Endothelial cell of umbilical vein (primary cell): ENCODE results near the gene SERPINE1. TPM values are rescaled to one million over a fixed set of nuclear protein-coding genes. Genes with fewer than 3 reads are reported as not detected.

Source experiments
- BruUV-seq: library from RNA; stranded (reverse); fragments of 400-500 nt; replicated peaks from 2 replicates; lab custom pipeline; 2021; lab: Mats Ljungman, UMichigan
- CTCF ChIA-PET: fragments of 300-600, 350-600 bp; sonication (Branson Sonifier 250); formaldehyde crosslinking; loops from one replicate; lab custom pipeline; 2021; ENCODE audit warnings: antibody characterized with exemption, inconsistent platforms; lab: Charles Lee
- POLR2A ChIA-PET: fragments of 300-600, 350-600 bp; sonication (Branson Sonifier 250); formaldehyde crosslinking; loops from one replicate; lab custom pipeline; 2021; ENCODE audit warnings: antibody characterized with exemption, inconsistent platforms; lab: Charles Lee
- DNase-seq: peaks from one replicate; pipeline ENCODE4 v3.0.0-alpha.2; 2011; ENCODE audit warnings: low read depth, low spot score
- FAIRE-seq: peaks from 2 replicates; lab custom pipeline; 2011; peaks lifted over from hg19 to GRCh38; lab: Jason Lieb, UNC
- H2AFZ ChIP-seq: 2 replicates; pipeline ENCODE4 v1.6.0; 2012; ENCODE audit warnings: low read depth, low read length, control low read depth, inconsistent platforms
- H3K27ac ChIP-seq: 2 replicates; pipeline ENCODE4 v1.5.1; 2011; ENCODE audit warnings: low read depth, mild to moderate bottlenecking, control low read depth, low read length, moderate library complexity; ENCODE audit not compliant: insufficient read depth
- H3K27me3 ChIP-seq, 2 experiments: 2 replicates each; pipeline versions ENCODE4 v1.6.0 to v1.6.1; 2011; ENCODE audit warnings: low read length in 2 of 2, mixed read lengths in 1 of 2; ENCODE audit not compliant: control insufficient read depth in 2 of 2, insufficient read depth in 2 of 2
- H3K36me3 ChIP-seq, 2 experiments: 2 replicates in 1 of 2; 3 replicates in 1 of 2; pipeline ENCODE4 v1.5.1; 2011; ENCODE audit warnings: low read length in 2 of 2, mild to moderate bottlenecking in 1 of 2, moderate library complexity in 1 of 2; ENCODE audit not compliant: control insufficient read depth in 2 of 2, insufficient read depth in 2 of 2; ENCODE audit errors: extremely low read depth in 1 of 2
- H3K4me1 ChIP-seq: 3 replicates; pipeline ENCODE4 v1.5.1; 2011; ENCODE audit warnings: mild to moderate bottlenecking, low read length; ENCODE audit not compliant: control insufficient read depth, insufficient read depth; ENCODE audit errors: extremely low read depth
- H3K4me2 ChIP-seq: 2 replicates; pipeline ENCODE4 v1.6.1; 2011; ENCODE audit warnings: low read length, control low read depth, mixed read lengths; ENCODE audit not compliant: insufficient read depth
- H3K4me3 ChIP-seq, 3 experiments: fragments of 200-600 bp in 1 of 3; sonication (generic), shearing (Covaris generic) in 1 of 3; replicated peaks in 1 of 3; 2 replicates each; pipeline ENCODE4 v1.5.1; 2011 to 2016; ENCODE audit warnings: control low read depth in 3 of 3, low read length in 3 of 3, mild to moderate bottlenecking in 2 of 3, inconsistent platforms in 1 of 3, low read depth in 1 of 3, moderate library complexity in 1 of 3; ENCODE audit not compliant: insufficient read depth in 1 of 3
- H3K79me2 ChIP-seq: 2 replicates; pipeline ENCODE4 v1.6.0; 2012; ENCODE audit warnings: low read length, inconsistent platforms; ENCODE audit not compliant: control insufficient read depth, insufficient read depth
- H3K9ac ChIP-seq: replicated peaks from 2 replicates; pipeline ENCODE3; 2011; ENCODE audit warnings: low read length, control low read depth; ENCODE audit not compliant: insufficient read depth; ENCODE audit errors: extremely low read depth
- H3K9me1 ChIP-seq: replicated peaks from 3 replicates; pipeline ENCODE4 v1.6.0; 2011; ENCODE audit warnings: mild to moderate bottlenecking, low read length; ENCODE audit not compliant: control insufficient read depth, insufficient read depth; ENCODE audit errors: extremely low read depth
- H3K9me3 ChIP-seq: replicated peaks from 2 replicates; pipeline ENCODE4 v1.5.1; 2012; ENCODE audit warnings: low read length, inconsistent platforms; ENCODE audit not compliant: control insufficient read depth, insufficient read depth
- H4K20me1 ChIP-seq: replicated peaks from 2 replicates; pipeline ENCODE3; 2011; ENCODE audit warnings: mild to moderate bottlenecking, low read length; ENCODE audit not compliant: control insufficient read depth, insufficient read depth; ENCODE audit errors: extremely low read depth
- EZH2 ChIP-seq: IDR thresholded peaks from 2 replicates; pipeline ENCODE4 v1.6.1; 2012; ENCODE audit warnings: borderline replicate concordance, low read depth, mild to moderate bottlenecking, moderate library complexity, low read length, inconsistent platforms; ENCODE audit not compliant: severe bottlenecking
- FOS ChIP-seq: IDR thresholded peaks from 2 replicates; pipeline ENCODE4 v1.6.1; 2011; ENCODE audit warnings: mild to moderate bottlenecking, low read length, moderate library complexity, borderline replicate concordance; ENCODE audit not compliant: insufficient read depth
- GATA2 ChIP-seq: IDR thresholded peaks from 2 replicates; pipeline ENCODE4 v1.7.0; 2011; ENCODE audit warnings: low read depth, mild to moderate bottlenecking, moderate library complexity, mixed read lengths, low read length; ENCODE audit not compliant: insufficient read length, insufficient read depth
- JUN ChIP-seq: IDR thresholded peaks from 2 replicates; pipeline ENCODE4 v1.6.1; 2011; ENCODE audit warnings: borderline replicate concordance, low read depth; ENCODE audit not compliant: insufficient read length, insufficient read depth
- MYC ChIP-seq: IDR thresholded peaks from one replicate; pipeline ENCODE4 v1.6.1; 2011; ENCODE audit warnings: mild to moderate bottlenecking, low read depth, low read length
- POLR2A ChIP-seq: IDR thresholded peaks from 2 replicates; pipeline ENCODE4 v1.6.1; 2012; ENCODE audit warnings: low read depth, mild to moderate bottlenecking, control low read depth, low read length
- POLR2AphosphoS5 ChIP-seq: IDR thresholded peaks from 2 replicates; pipeline ENCODE4 v1.6.1; 2012; ENCODE audit warnings: low read depth, mild to moderate bottlenecking, control low read depth, low read length, moderate library complexity; ENCODE audit not compliant: insufficient read depth
- dilution Hi-C: fragments of 300-500 bp; cut with MboI; formaldehyde crosslinking; loops from one replicate; pipeline ENCODE4 v1.15.0; 2019; ENCODE audit warnings: low sequenced_read_pairs; ENCODE audit not compliant: extremely low pct_ligation_motif_present
- intact Hi-C: fragments of 100-400 bp; cut with micrococcal nuclease; formaldehyde crosslinking; loops from one replicate; pipeline ENCODE4 v1.10.0; 2022
- polyA plus RNA-seq, 4 experiments: library from polyadenylated mRNA; depleted of rRNA in 3 of 4; stranded (reverse) in 3 of 4; unstranded in 1 of 4; fragments of >200 nt; gene quantifications; 2 replicates each; pipeline versions ENCODE4 v1.2.1 to v1.2.3, GENCODE V29; 2011 to 2012; ENCODE audit warnings: missing spikeins in 1 of 4
- total RNA-seq: library from RNA; stranded (reverse); gene quantifications from 2 replicates; pipeline ENCODE4 v1.2.3, GENCODE V29; 2021
- TF ChIP-seq, protein P1 (sequence below): IDR thresholded peaks from 2 replicates; pipeline ENCODE4 v1.6.1; 2011; ENCODE audit not compliant: insufficient read depth, insufficient read length
- TF ChIP-seq, protein P2 (sequence below), 2 donors: IDR thresholded peaks; 1 replicate in 1 of 2; 2 replicates in 1 of 2; pipeline ENCODE4 v1.5.1; 2011; ENCODE audit warnings: low read length in 2 of 2, mild to moderate bottlenecking in 2 of 2, moderate library complexity in 2 of 2, control low read depth in 1 of 2, inconsistent platforms in 1 of 2, low read depth in 1 of 2; ENCODE audit not compliant: insufficient read depth in 1 of 2; ENCODE audit errors: extremely low read depth in 1 of 2

Gene SERPINE1
- total and polyA plus RNA-seq, 2 donors (not counting 3 experiments of a cell fraction or from before 2014, with no cell fraction given), result 2,296 to 4,637 TPM

DNA sequence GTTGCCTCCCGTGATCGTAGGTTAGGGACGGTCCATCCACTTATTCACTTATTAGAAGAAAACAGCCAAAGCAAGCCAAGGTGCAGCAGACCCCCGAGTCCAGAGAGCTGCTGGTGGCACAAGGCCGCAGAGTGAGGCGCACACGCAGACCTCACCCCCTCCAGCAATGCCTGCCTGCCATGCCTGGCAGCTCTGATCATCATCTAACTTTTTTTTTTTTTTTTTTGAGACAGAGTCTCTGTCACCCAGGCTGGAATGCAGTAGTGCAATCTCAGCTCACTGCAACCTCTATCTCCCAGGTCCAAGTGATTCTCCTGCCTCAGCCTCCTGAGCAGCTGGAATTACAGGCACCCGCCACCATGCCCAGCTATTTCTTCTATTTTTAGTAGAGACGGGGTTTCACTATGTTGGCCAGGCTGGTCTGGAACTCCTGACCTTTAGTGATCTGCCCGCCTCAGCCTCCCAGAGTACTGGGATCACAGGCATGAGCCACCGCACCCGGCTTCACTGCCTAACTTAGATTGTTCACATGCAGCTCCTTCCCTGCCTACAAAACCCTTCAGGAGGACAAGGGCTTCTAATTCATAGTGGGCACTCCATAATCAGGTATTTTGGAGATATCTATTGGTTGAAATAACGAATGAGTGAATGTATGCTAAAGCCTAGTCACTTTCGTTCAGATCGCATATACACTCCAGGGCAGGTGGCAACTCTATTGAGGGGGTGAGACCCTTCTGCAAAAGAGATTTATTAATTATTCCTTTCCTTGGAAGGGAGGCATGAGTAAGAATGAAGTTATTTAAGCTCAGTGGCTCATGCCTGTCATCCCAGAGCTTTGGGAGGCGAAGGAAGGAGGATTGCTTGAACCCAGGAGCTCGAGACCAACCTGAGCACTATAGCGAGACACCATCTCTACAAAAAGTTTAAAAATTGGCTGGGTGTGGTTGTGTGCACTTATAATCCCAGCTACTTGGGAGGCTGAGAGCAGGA, 25.8 kb upstream of the SERPINE1 start:
- TF ChIP-seq MYC (no peak), JUN (no peak), FOS (no peak), POLR2AphosphoS5 (no peak), EZH2 (no peak), GATA2 (no peak), POLR2A (no peak)
- TF ChIP-seq, protein P1, sequence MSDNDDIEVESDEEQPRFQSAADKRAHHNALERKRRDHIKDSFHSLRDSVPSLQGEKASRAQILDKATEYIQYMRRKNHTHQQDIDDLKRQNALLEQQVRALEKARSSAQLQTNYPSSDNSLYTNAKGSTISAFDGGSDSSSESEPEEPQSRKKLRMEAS, result no peak
- TF ChIP-seq, protein P2, sequence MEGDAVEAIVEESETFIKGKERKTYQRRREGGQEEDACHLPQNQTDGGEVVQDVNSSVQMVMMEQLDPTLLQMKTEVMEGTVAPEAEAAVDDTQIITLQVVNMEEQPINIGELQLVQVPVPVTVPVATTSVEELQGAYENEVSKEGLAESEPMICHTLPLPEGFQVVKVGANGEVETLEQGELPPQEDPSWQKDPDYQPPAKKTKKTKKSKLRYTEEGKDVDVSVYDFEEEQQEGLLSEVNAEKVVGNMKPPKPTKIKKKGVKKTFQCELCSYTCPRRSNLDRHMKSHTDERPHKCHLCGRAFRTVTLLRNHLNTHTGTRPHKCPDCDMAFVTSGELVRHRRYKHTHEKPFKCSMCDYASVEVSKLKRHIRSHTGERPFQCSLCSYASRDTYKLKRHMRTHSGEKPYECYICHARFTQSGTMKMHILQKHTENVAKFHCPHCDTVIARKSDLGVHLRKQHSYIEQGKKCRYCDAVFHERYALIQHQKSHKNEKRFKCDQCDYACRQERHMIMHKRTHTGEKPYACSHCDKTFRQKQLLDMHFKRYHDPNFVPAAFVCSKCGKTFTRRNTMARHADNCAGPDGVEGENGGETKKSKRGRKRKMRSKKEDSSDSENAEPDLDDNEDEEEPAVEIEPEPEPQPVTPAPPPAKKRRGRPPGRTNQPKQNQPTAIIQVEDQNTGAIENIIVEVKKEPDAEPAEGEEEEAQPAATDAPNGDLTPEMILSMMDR (IDR thresholded peaks at IDR 0.05; ENCODE audit: extremely low read depth in 1 of 2, insufficient read depth in 1 of 2, low read depth in 1 of 2, low read length in 2 of 2), result no peak
- no peak for DNase-seq
- H3K4me2 ChIP-seq, result peak overlapping the region; percentile 16
- POLR2A ChIA-PET, result interaction anchor here (0.6 to 3.2 kb wide), 8 partner anchors 11 to 54 kb away, joined by 3 to 38 read pairs (median 12); partner anchors contain the start of gene SERPINE1
- BruUV-seq, result no TSS peak
- dilution Hi-C loops, result no loop called here
- H4K20me1 ChIP-seq, result no peaks in the 10 kb centered on the region
- no peaks in the 10 kb centered on the region for H3K27me3 ChIP-seq
- H3K27ac ChIP-seq, result peak overlapping the region; percentile 89
- no peaks in the 10 kb centered on the region for H3K9me1 ChIP-seq
- intact Hi-C loops, result loop anchor here (1.0 kb wide), 4 partner anchors 7 to 25 kb away; no protein-coding TSS in a partner anchor
- H3K79me2 ChIP-seq, result peaks cover 9% of the 10 kb centered on the region
- H3K4me3 ChIP-seq, result no peak overlapping the region
- H3K9me3 ChIP-seq, result no peaks in the 10 kb centered on the region
- peaks cover 39% of the 10 kb centered on the region for H3K4me1 ChIP-seq
- CTCF ChIA-PET, result interaction anchor here (0.7 to 6.1 kb wide), 12 partner anchors 8 to 231 kb away, joined by 3 to 38 read pairs (median 4); partner anchors contain the start of gene SERPINE1
- no peak overlapping the region for H2AFZ ChIP-seq
- peak; percentile 55 for FAIRE-seq
- H3K36me3 ChIP-seq, result no peaks in the 10 kb centered on the region
- peak overlapping the region; percentile 61 for H3K9ac ChIP-seq
